Small intestine (tissue), 7 donors: ENCODE measurements around the gene PPP1R9A. TPM values are rescaled to one million over a fixed set of nuclear protein-coding genes. Genes with fewer than 3 reads are reported as not detected.

ENCODE experiments used
- DNase-seq, 2 donors: peaks; one replicate each; pipeline versions ENCODE4 v3.0.0 to v3.0.0-alpha.2; 2013
- FAIRE-seq: peaks from 2 replicates; lab custom pipeline; 2012; peaks lifted over from hg19 to GRCh38; lab: Jason Lieb, UNC
- H3K27ac ChIP-seq, 3 donors: one replicate each; pipeline ENCODE4 v1.5.1; 2013; ENCODE audit warnings: low read length in 2 of 3, mild to moderate bottlenecking in 2 of 3, control low read depth in 1 of 3, inconsistent platforms in 1 of 3, low read depth in 1 of 3, moderate library complexity in 1 of 3
- H3K27me3 ChIP-seq, 3 donors: one replicate each; pipeline ENCODE4 v1.6.1; 2013; ENCODE audit warnings: low read length in 3 of 3, inconsistent platforms in 1 of 3; ENCODE audit not compliant: control insufficient read depth in 3 of 3, insufficient read depth in 3 of 3
- H3K36me3 ChIP-seq, 3 donors: one replicate each; pipeline ENCODE4 v1.6.1; 2013; ENCODE audit warnings: low read length in 3 of 3, inconsistent platforms in 1 of 3, low read depth in 1 of 3, mild to moderate bottlenecking in 1 of 3, moderate library complexity in 1 of 3; ENCODE audit not compliant: control insufficient read depth in 3 of 3, insufficient read depth in 2 of 3
- H3K4me1 ChIP-seq, 3 donors: one replicate each; pipeline ENCODE4 v1.6.1; 2013; ENCODE audit warnings: low read length in 2 of 3, inconsistent platforms in 1 of 3, low read depth in 1 of 3, mild to moderate bottlenecking in 1 of 3, moderate library complexity in 1 of 3; ENCODE audit not compliant: control insufficient read depth in 3 of 3, insufficient read depth in 2 of 3
- H3K4me3 ChIP-seq, 3 donors: one replicate each; pipeline ENCODE4 v1.5.1; 2013; ENCODE audit warnings: low read length in 3 of 3, control low read depth in 1 of 3, inconsistent platforms in 1 of 3, low read depth in 1 of 3, mild to moderate bottlenecking in 1 of 3, moderate library complexity in 1 of 3
- H3K9me3 ChIP-seq, 2 donors: one replicate each; pipeline ENCODE4 v1.6.1; 2013; ENCODE audit warnings: low read depth in 1 of 2, low read length in 1 of 2; ENCODE audit not compliant: control insufficient read depth in 2 of 2, insufficient read depth in 1 of 2
- WGBS, 3 donors: extraction: QIAGEN DNeasy Blood & Tissue Kit; methylation state at CpG; one replicate each; pipeline ENCODE4 v1.1.7; 2013; 5-methylcytosine and 5-hydroxymethylcytosine counted together
- polyA plus RNA-seq, 4 donors: library from polyadenylated mRNA; stranded (reverse) in 3 of 4; unstranded in 1 of 4; fragments of 200-250 nt in 3 of 4; fragments of 120-200 nt in 1 of 4; gene quantifications; one replicate each; pipeline versions ENCODE4 v1.2.1 to v1.2.3, GENCODE V29; 2013
- donor health status: healthy with polysubstance abuse.
- donor health status: control.
- donor health status: control.
- donor health status: Bipolar disorder and iron deficiency.
- donor health status: healthy.

PPP1R9A gene
- polyA plus RNA-seq, 4 donors: 0.27 to 13.3 (median 1.6) TPM

DNA sequence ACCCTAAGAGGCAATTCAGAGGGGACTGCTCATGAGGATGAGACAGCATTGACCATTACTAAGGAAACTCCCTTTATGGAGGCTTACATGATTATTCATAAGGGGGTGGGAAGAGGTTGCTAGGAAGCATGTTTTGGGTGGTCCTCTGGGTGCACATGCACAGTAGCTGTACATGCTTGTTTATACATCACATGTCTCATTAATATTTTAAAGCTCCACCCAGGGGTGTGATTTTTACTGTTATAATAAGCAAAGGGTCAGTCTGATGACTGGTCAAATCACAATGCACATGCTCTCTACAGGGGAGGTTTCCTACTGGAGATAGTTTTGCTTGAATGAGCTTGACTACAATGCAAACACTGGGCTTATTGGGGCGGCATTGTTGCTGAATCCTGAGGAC is 23.8 kb upstream of the PPP1R9A start:
- DNase-seq: no peak
- Histone ChIP-seq H3K4me1 (no peaks in the 10 kb centered on the region), H3K27me3 (no peaks in the 10 kb centered on the region), H3K9me3 (peaks cover under 1 to 7% of the 10 kb centered on the region in 2 donors), H3K4me3 (no peak overlapping the region), H3K27ac (no peak overlapping the region), H3K36me3 (no peaks in the 10 kb centered on the region)
- FAIRE-seq: no peak
- WGBS, 3 donors: 78 to 82% (median 82%) methylated on average over 1 of the region's 1 CpG

DNA sequence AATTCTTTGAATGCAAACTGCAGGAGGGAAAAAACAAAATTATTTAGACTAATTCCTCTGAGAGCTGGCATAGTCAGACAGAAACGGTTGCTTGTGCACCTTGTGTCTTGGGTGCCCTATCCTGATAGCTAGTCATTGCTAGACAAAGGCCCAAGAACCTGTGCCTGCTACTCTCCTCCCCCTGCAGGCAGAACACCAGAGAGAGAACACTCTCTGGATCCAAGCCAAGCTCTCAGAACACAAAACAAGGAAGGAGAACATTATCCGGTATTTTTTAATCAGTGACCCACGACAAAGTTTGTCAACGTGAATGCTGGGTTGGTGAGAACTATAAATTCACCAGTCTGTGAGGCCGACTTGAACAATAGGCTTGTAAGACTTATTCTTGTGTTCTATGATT is 18.8 kb upstream of the PPP1R9A start:
- DNase-seq (peak; percentile 53 to 68), FAIRE-seq (no peak)
- H3K9me3 ChIP-seq: no peaks in the 10 kb centered on the region
- 5 to 32% (median 14%) methylated on average over 5 of the region's 5 CpGs for WGBS, 3 donors
- no peak overlapping the region for H3K4me3 ChIP-seq
- H3K4me1 ChIP-seq: no peaks in the 10 kb centered on the region
- H3K27me3 ChIP-seq: no peaks in the 10 kb centered on the region
- no peak overlapping the region for H3K27ac ChIP-seq
- no peaks in the 10 kb centered on the region for H3K36me3 ChIP-seq

DNA sequence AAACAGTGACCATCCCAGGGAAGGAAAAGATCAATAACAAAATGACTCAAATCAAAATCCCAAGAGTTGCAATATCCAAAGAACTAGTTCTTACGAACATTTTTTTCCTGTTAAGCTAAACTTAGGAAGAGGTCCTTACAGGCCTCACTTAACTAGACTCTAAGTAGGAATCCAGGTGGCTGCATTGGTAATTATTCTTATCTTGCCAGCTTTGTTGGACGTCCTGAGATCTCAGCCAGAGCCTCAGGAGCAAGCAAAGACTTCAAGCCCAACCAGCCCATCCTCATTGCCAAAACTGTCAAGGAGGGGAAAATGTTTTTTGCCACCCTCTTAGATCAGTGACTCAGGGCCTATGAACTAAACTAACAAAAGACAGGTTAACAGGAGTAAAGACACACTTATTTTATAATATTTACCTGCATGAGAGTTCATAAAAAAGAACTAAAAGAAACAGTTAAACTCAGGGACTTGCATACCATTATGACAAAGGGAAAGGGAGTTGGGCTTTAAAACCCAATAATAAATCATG is 18.3 kb upstream of the PPP1R9A start:
- Histone ChIP-seq H3K27me3 (no peaks in the 10 kb centered on the region), H3K4me3 (no peak overlapping the region), H3K36me3 (no peaks in the 10 kb centered on the region), H3K27ac (no peak overlapping the region), H3K9me3 (no peaks in the 10 kb centered on the region), H3K4me1 (no peaks in the 10 kb centered on the region)
- DNase-seq (no peak), FAIRE-seq (no peak)
- 25 to 50% (median 44%) methylated on average over 2 of the region's 2 CpGs for WGBS, 3 donors

DNA sequence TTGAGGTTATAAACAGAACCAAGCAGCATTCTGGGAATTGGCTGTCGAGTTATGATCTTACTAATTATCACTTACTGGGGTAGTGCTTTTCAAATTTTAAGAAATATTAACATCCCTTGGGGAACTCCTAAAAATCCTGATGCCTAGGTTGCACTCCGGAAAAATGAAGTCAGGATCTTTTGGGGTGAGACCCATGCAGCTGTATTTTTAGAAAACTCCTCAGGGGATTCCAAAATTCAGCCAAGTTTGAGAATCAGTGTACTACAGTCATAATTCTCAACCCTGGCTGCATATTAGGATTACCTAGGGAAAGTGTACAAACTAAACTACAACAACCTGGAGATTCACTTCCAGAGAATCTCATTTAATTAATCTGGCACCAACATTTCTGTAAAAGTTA is 17.2 kb upstream of the PPP1R9A start:
- Histone ChIP-seq H3K27ac (no peak overlapping the region), H3K4me1 (no peaks in the 10 kb centered on the region), H3K36me3 (no peaks in the 10 kb centered on the region), H3K27me3 (no peaks in the 10 kb centered on the region), H3K4me3 (no peak overlapping the region), H3K9me3 (no peaks in the 10 kb centered on the region)
- FAIRE-seq (no peak), DNase-seq (no peak)
- 68 to 92% (median 82%) methylated on average over 2 of the region's 2 CpGs for WGBS, 3 donors

DNA sequence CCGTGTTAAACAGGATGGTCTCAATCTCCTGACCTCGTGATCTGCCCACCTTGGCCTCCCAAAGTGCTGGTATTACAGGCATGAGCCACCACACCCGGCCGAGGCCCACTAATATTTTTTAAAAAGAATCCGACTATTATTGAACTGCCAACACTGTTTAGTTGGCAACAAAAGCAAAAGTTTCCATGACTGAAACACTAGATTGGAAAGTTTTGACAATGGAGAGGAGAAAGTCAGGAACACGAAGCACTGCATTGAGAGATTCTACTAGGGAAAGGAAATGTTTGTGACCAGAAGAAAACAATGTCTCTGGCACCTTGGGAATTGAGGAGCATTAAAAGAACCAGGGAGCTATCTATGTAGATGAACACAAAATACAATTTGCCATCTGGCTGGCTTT is 13.7 kb upstream of the PPP1R9A start:
- Histone ChIP-seq H3K36me3 (no peaks in the 10 kb centered on the region), H3K4me1 (no peaks in the 10 kb centered on the region), H3K4me3 (no peak overlapping the region), H3K9me3 (no peaks in the 10 kb centered on the region), H3K27me3 (no peaks in the 10 kb centered on the region), H3K27ac (no peak overlapping the region)
- DNase-seq (no peak), FAIRE-seq (no peak)
- 89 to 91% (median 89%) methylated on average over 6 of the region's 6 CpGs for WGBS, 3 donors

DNA sequence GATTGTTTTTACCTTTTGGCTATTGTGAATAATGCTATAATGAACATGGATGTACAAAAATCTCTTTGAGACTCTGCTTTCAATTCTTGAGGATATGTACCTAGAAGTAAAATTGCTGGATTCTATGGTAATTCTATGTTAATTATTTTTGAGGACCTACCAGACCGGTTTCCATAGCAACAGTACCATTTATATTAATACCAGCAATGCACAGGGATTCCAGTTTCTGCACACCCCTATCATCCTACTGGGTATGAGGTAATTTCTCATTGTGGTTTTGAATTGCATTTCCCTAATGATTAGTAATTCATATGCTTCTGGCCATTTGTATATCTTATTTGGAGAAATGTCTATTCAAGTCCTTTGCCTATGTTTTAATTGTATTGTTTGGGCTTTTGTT is 9.9 kb upstream of the PPP1R9A start:
- Histone ChIP-seq H3K27me3 (no peaks in the 10 kb centered on the region), H3K9me3 (no peaks in the 10 kb centered on the region), H3K27ac (no peak overlapping the region), H3K4me3 (no peak overlapping the region), H3K36me3 (no peaks in the 10 kb centered on the region), H3K4me1 (no peaks in the 10 kb centered on the region)
- WGBS, 3 donors: 88 to 92% (median 89%) methylated on average over 1 of the region's 1 CpG
- no peak for FAIRE-seq
- no peak for DNase-seq

DNA sequence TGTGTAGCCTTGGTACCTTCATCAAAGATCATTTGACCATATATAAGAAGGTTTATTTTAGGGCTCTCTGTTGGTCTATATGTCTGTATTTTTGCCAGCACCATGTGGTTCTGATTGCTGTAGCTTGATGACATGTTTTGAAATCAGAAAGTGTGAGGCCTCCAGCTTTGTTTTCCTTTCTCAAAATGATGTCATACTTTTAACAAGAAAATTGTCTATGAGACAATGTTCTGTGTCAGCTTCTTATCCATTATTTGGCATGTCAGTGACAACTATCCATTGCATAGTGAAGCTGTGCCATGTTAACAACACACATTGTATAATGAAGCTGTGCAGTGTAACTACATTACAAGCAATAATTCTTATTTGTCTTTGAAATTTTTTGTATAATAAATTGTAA is 9.1 kb upstream of the PPP1R9A start:
- Histone ChIP-seq H3K4me1 (no peaks in the 10 kb centered on the region), H3K36me3 (no peaks in the 10 kb centered on the region), H3K27me3 (no peaks in the 10 kb centered on the region), H3K27ac (no peak overlapping the region), H3K9me3 (no peaks in the 10 kb centered on the region), H3K4me3 (no peak overlapping the region)
- FAIRE-seq (no peak), DNase-seq (no peak)

DNA sequence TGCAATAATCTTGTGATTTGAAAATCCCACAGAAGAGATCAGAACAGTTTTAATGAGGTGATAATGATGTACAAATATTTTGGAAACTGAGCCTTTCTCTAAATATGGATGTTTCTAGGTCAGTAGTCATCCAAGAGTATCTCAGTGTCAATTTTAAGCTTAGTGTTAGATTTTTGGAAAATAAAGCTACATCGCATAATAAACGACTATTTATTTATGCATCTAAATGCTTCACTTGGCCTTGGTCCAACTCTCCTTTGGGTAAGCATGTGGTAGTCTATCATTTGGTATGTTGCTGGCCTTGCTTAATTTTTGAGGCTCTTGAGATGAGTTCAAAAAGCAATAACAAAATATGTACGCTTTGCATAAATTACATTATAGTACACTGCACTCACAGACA is 5.4 kb upstream of the PPP1R9A start:
- Histone ChIP-seq H3K27ac (no peak overlapping the region), H3K36me3 (no peaks in the 10 kb centered on the region), H3K4me3 (no peak overlapping the region), H3K4me1 (peaks cover 0 to under 1% (median 0%) of the 10 kb centered on the region in 3 donors), H3K9me3 (no peaks in the 10 kb centered on the region), H3K27me3 (no peaks in the 10 kb centered on the region)
- DNase-seq (no peak), FAIRE-seq (no peak)
- 72 to 92% (median 84%) methylated on average over 3 of the region's 3 CpGs for WGBS, 3 donors

DNA sequence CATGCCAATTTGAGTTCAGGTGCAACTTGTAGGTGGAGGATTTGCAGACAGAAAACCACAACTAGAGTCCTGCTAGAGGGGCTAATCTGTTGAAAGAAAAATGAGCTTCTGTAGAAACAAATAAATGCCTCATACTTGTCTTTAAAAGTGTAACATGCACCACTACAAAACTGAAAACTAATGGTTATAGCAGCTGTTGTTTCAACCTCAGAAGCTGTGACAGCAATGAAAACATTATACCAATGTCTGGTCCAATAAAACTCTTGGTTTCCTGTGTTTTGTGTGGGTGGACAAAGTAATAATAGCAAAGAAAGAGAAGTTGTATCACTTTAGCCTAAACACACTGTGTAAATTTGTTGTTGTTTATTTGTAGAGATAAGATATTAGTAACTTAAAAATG is 3.4 kb upstream of the PPP1R9A start:
- H3K9me3 ChIP-seq: no peaks in the 10 kb centered on the region
- no peak overlapping the region for H3K27ac ChIP-seq
- no peak overlapping the region for H3K4me3 ChIP-seq
- no peak for FAIRE-seq
- DNase-seq: no peak
- peaks cover 0 to 7% (median 0%) of the 10 kb centered on the region in 3 donors for H3K4me1 ChIP-seq
- H3K27me3 ChIP-seq: no peaks in the 10 kb centered on the region
- no peaks in the 10 kb centered on the region for H3K36me3 ChIP-seq
